HG03521 (cell line): Measurements from ENCODE around the gene AGMO.

Source experiments
- ATAC-seq: cut with Tn5 transposase; IDR thresholded peaks from one replicate; pipeline ENCODE4 v1.9.1; 2021; ENCODE audit warnings: mild to moderate bottlenecking, moderate library complexity; ENCODE audit not compliant: unreplicated experiment

Gene AGMO

DNA sequence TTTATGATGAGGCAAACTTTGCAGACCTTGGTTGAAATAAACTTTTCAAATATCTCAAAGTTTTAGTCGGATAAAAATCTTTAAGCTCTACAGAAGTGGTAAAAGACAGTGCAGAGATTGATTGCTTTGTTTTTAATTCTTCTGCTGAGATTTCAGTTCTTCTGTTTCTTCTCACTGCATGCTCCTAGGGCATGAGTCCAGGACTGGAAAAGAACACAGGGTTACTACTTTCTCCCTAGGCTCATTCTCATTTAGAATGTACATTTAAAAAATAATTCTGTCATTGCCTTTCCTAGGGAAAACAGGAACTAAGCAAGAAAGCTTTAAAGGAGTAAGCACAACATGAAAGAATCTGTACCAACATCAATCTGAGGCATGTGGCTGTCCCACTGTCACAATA lies 402.6 kb downstream of the AGMO start:
- ATAC-seq = no peak

GRCh38 chr7:15158141-15158810 lies 403.5 kb downstream of the AGMO start:
- no peak for ATAC-seq
